Lung (tissue), 12 donors: ENCODE measurements around the gene UBE2H. TPM values are rescaled to one million over a fixed set of nuclear protein-coding genes. Genes with fewer than 3 reads are reported as not detected.
"Not testable (repeated sequence)": the region's sequence is repeated elsewhere in the genome, so short reads cannot be mapped to it uniquely, and the experiment has no call there.

Experiments used
- ATAC-seq: fragments of 200-7000 bp; cut with Tn5 transposase; one replicate; pipeline ENCODE4 v1.9.1; 2020; ENCODE audit warnings: moderate number of reproducible peaks; ENCODE audit not compliant: insufficient read depth, low FRiP score
- DNase-seq, 3 donors: peaks; one replicate each; pipeline ENCODE4 v3.0.0-alpha.2; 2013 to 2017
- H3K27ac ChIP-seq, 2 donors: one replicate each; pipeline ENCODE4 v1.5.1; 2013; ENCODE audit warnings: mild to moderate bottlenecking in 2 of 2, moderate library complexity in 2 of 2, control low read depth in 1 of 2, inconsistent platforms in 1 of 2, low read depth in 1 of 2, low read length in 1 of 2
- H3K27me3 ChIP-seq, 3 donors: one replicate each; pipeline ENCODE4 v1.5.1; 2013; ENCODE audit warnings: low read length in 2 of 3; ENCODE audit not compliant: control insufficient read depth in 3 of 3, insufficient read depth in 3 of 3
- H3K36me3 ChIP-seq, 4 donors: one replicate each; pipeline ENCODE4 v1.5.1; 2013; ENCODE audit warnings: low read length in 4 of 4, mild to moderate bottlenecking in 1 of 4, moderate library complexity in 1 of 4; ENCODE audit not compliant: control insufficient read depth in 4 of 4, insufficient read depth in 4 of 4
- H3K4me1 ChIP-seq, 5 donors: one replicate each; pipeline ENCODE4 v1.5.1; 2013; ENCODE audit warnings: low read length in 5 of 5, mild to moderate bottlenecking in 2 of 5, moderate library complexity in 1 of 5; ENCODE audit not compliant: control insufficient read depth in 5 of 5, insufficient read depth in 5 of 5
- H3K4me3 ChIP-seq: one replicate; pipeline ENCODE4 v1.5.1; 2013; ENCODE audit warnings: mild to moderate bottlenecking, control low read depth, moderate library complexity
- H3K9ac ChIP-seq, 2 donors: one replicate each; pipeline ENCODE4 v1.5.1; 2013; ENCODE audit warnings: low read length in 2 of 2, control low read depth in 1 of 2; ENCODE audit not compliant: insufficient read depth in 1 of 2
- H3K9me3 ChIP-seq, 4 donors: one replicate each; pipeline ENCODE4 v1.5.1; 2013; ENCODE audit warnings: low read length in 3 of 4, mild to moderate bottlenecking in 1 of 4, moderate library complexity in 1 of 4; ENCODE audit not compliant: control insufficient read depth in 4 of 4, insufficient read depth in 3 of 4
- WGBS, 2 donors: extraction: QIAGEN DNeasy Blood & Tissue Kit; methylation state at CpG; one replicate each; pipeline ENCODE4 v1.1.7; 2013; 5-methylcytosine and 5-hydroxymethylcytosine counted together
- polyA plus RNA-seq, 2 donors: library from polyadenylated mRNA; stranded (reverse); fragments of 200-250 nt; gene quantifications; one replicate each; pipeline ENCODE4 v1.2.1, GENCODE V29; 2013
- total RNA-seq, 2 donors: library from RNA; depleted of rRNA in 1 of 2; stranded (reverse); fragments of >200 nt in 1 of 2; gene quantifications; one replicate each; pipeline ENCODE4 v1.2.1, GENCODE V29; 2014 to 2021
- TF ChIP-seq, protein P1 (sequence below): IDR thresholded peaks from 2 replicates; pipeline ENCODE4 v1.5.1; 2012; ENCODE audit warnings: mild to moderate bottlenecking; ENCODE audit errors: control extremely low read depth, extremely low read depth
- donor health status: control.
- donor health status: control.
- donor health status: Bipolar disorder and iron deficiency.
- donor health status: healthy.
- donor health status: DM: yes; HTN: yes; CAD: no.

Gene UBE2H
- total and polyA plus RNA-seq, 4 donors: 23.0 to 102 (median 49.7) TPM

DNA sequence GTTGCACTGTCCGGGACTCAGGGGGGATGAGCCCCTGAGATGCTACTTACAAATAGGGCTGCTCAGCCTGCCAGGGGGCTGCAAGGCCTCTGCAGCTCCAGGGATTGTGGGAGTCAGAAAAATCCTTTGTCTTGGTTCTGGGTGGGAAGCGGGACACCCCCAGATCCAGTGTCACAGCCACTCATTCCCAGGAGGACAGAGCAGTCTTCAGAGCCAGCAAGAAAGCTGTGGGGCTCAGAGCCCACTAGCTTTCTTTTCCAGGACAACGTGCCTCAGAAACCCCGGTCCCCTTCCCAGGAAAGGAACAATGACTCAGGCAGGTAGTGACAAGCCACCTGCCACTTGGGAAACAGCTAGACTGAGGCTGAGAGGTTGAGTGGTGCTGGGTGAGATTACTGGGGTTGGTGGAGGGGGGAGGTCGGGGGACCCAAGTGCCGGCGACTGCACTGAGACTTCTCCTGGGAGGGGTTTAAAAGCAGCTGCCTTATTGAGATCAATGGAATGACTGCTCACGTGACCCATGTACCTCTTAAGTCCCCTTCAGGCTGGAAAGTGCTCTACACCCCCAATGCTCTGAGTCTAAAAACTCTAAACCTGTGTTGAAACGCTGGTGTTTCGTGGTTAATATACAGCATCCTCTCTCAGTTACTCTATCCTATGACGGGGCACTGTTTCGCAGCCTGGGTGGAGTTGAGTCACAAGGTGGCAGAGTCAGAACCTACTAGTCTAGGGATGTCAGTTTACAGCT, 123.6 kb downstream of the UBE2H start:
- Histone ChIP-seq H3K9me3 (no peaks in the 10 kb centered on the region), H3K27me3 (no peaks in the 10 kb centered on the region), H3K36me3 (peaks cover 0 to 9% (median 4%) of the 10 kb centered on the region in 4 donors), H3K27ac (peak overlapping the region in 1 of 2 donors; percentile 15), H3K4me3 (no peak overlapping the region), H3K9ac (no peak overlapping the region), H3K4me1 (peaks cover 0 to 17% (median 9%) of the 10 kb centered on the region in 5 donors)
- 67 to 72% methylated on average over 12 of the region's 12 CpGs for WGBS, 2 donors
- DNase-seq (peak; percentile 59 to 71 (median 69)), ATAC-seq (no peak)
- TF ChIP-seq, protein P1, sequence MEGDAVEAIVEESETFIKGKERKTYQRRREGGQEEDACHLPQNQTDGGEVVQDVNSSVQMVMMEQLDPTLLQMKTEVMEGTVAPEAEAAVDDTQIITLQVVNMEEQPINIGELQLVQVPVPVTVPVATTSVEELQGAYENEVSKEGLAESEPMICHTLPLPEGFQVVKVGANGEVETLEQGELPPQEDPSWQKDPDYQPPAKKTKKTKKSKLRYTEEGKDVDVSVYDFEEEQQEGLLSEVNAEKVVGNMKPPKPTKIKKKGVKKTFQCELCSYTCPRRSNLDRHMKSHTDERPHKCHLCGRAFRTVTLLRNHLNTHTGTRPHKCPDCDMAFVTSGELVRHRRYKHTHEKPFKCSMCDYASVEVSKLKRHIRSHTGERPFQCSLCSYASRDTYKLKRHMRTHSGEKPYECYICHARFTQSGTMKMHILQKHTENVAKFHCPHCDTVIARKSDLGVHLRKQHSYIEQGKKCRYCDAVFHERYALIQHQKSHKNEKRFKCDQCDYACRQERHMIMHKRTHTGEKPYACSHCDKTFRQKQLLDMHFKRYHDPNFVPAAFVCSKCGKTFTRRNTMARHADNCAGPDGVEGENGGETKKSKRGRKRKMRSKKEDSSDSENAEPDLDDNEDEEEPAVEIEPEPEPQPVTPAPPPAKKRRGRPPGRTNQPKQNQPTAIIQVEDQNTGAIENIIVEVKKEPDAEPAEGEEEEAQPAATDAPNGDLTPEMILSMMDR: no peak

DNA sequence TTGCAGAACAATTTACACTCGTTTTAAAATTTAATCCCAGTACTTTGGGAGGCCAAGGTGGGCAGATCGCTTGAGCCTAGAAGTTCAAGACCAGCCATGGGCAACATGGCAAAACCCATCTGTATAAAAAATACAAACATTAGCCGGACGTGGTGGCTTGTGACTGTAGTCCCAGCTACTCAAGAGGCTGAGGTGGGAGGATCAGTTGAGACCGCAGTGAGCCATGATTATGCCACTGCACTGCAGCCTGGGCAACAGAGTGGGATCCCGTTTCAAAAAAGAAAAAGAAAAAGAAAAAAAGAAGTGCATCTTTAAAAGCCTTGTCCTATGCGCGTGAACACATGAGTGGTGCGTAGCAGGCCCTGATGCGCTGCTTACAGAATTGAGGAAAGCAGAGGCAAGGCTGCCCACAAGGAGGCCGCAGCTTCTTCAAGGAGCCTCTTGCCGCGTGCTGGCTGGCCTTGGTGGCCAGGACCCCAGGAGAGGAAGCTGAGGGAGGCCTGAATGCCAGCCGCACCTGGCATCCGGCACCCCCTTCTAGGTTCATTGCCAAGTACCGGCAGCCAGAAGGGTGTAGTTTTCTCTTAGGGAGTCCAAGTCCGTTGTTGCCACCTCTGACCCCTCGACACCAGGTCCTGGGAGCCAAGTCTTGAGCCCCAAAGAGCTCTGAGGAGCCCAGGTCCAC, 124.5 kb downstream of the UBE2H start:
- TF ChIP-seq, protein P1: no peak
- 93 to 94% methylated on average over 18 of the region's 18 CpGs for WGBS, 2 donors
- peaks cover 0 to 6% (median 2%) of the 10 kb centered on the region in 4 donors for H3K36me3 ChIP-seq
- H3K9me3 ChIP-seq: no peaks in the 10 kb centered on the region
- no peaks in the 10 kb centered on the region for H3K27me3 ChIP-seq
- no peak overlapping the region for H3K27ac ChIP-seq
- H3K4me3 ChIP-seq: no peak overlapping the region
- no peak overlapping the region for H3K9ac ChIP-seq
- H3K4me1 ChIP-seq: peaks cover 0 to 17% (median 9%) of the 10 kb centered on the region in 5 donors
- ATAC-seq (no peak), DNase-seq (no peak)

DNA sequence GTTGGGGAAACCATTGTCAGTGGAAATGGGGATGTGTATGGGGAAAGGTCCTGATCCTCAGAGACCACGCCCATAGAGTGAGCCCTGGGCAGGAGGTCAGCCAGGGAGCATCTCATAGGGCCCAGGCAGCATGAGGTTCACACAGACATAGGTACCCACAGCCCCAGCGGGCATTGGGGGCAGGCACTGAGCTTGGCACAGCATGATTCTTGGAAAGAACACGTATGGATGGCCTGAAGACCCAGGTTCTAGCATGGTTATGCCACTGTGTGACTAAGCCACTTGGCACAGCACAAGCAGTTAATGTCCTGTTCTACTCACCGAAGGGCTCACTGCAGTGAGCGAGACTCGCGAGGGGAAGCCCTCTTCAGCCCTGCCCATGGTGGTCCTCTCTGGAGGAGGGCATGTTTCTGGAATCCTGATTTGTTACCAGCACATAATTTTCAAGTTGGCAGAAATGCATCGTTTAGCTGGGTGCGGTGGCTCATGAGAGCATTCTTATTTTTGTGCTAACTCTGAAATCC, 125.2 kb downstream of the UBE2H start:
- no peak for ATAC-seq

DNA sequence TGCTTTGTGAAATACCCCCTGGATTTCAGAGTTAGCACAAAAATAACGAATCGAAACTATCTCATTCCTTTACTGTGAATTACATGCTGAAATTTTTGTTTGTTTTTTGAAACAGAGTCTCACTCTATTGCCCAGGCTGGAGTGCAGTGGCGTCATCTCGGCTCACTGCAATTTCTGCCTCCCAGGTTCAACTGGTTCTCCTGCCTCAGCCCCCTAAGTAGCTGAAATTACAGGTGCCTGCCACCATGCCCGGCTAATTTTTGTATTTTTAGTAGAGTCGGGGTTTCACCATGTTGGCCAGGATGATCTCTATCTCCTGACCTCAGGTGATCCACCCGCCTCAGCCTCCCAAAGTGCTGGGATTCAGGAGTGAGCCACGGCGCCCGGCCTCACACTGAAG, 125.9 kb downstream of the UBE2H start:
- H3K4me1 ChIP-seq: peaks cover 0 to 17% (median 9%) of the 10 kb centered on the region in 5 donors
- not testable (repeated sequence) for DNase-seq

More for the DNA sequence above, 125.2 kb downstream of the UBE2H start:
- no peak overlapping the region for H3K9ac ChIP-seq
- DNase-seq: no peak
- H3K27ac ChIP-seq: no peak overlapping the region
- peaks cover 0 to 17% (median 9%) of the 10 kb centered on the region in 5 donors for H3K4me1 ChIP-seq
- peaks cover 0 to 6% (median 2%) of the 10 kb centered on the region in 4 donors for H3K36me3 ChIP-seq
- no peaks in the 10 kb centered on the region for H3K9me3 ChIP-seq
- WGBS, 2 donors: 89 to 92% methylated on average over 9 of the region's 9 CpGs
- no peaks in the 10 kb centered on the region for H3K27me3 ChIP-seq
- TF ChIP-seq, protein P1: no peak
- no peak overlapping the region for H3K4me3 ChIP-seq

More for the DNA sequence above, 125.9 kb downstream of the UBE2H start:
- H3K9ac ChIP-seq, H3K27ac ChIP-seq, H3K27me3 ChIP-seq, H3K4me3 ChIP-seq, H3K9me3 ChIP-seq, H3K36me3 ChIP-seq, ATAC-seq: not testable (repeated sequence)
- 82 to 84% methylated on average over 10 of the region's 10 CpGs for WGBS, 2 donors
